HL-60 (cell line): Measurements from ENCODE around the gene OPN1SW.

ENCODE experiments used
- GABPA ChIP-seq: IDR thresholded peaks from 2 replicates; pipeline ENCODE4 v1.6.1; 2012; ENCODE audit warnings: low read depth
- POLR2AphosphoS5 ChIP-seq: IDR thresholded peaks from 2 replicates; pipeline ENCODE4 v1.6.1; 2012; ENCODE audit warnings: low read depth
- SPI1 ChIP-seq: IDR thresholded peaks from 2 replicates; pipeline ENCODE4 v1.6.1; 2012; ENCODE audit warnings: low read depth, mild to moderate bottlenecking, borderline replicate concordance
- TF ChIP-seq, protein P1 (sequence below): IDR thresholded peaks from one replicate; pipeline ENCODE4 v1.5.1; 2011; ENCODE audit warnings: low read length, control low read depth, inconsistent platforms; ENCODE audit not compliant: insufficient read depth
- TF ChIP-seq, protein P2 (sequence below): IDR thresholded peaks from 2 replicates; pipeline ENCODE4 v1.6.1; 2012; ENCODE audit warnings: low read depth; ENCODE audit not compliant: insufficient replicate concordance

DNA sequence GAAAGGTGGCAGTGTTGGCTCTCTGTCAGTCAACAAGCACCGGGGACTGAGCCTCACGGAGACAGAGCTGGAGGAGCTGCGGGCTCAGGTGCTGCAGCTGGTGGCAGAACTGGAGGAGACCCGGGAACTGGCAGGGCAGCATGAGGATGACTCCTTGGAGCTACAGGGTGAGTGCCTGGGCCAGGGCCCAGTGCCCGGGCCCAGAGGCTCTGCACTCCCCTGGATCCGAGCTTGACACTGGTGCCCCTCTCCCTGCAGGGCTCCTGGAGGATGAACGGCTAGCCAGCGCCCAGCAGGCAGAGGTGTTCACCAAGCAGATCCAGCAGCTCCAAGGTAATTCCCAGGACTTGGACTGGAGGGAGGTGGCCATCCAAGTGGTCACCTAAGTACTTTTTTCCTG, 18.8 kb upstream of the OPN1SW start:
- TF ChIP-seq, protein P1, sequence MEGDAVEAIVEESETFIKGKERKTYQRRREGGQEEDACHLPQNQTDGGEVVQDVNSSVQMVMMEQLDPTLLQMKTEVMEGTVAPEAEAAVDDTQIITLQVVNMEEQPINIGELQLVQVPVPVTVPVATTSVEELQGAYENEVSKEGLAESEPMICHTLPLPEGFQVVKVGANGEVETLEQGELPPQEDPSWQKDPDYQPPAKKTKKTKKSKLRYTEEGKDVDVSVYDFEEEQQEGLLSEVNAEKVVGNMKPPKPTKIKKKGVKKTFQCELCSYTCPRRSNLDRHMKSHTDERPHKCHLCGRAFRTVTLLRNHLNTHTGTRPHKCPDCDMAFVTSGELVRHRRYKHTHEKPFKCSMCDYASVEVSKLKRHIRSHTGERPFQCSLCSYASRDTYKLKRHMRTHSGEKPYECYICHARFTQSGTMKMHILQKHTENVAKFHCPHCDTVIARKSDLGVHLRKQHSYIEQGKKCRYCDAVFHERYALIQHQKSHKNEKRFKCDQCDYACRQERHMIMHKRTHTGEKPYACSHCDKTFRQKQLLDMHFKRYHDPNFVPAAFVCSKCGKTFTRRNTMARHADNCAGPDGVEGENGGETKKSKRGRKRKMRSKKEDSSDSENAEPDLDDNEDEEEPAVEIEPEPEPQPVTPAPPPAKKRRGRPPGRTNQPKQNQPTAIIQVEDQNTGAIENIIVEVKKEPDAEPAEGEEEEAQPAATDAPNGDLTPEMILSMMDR: no peak
- TF ChIP-seq POLR2AphosphoS5: no peak
- TF ChIP-seq, protein P2, sequence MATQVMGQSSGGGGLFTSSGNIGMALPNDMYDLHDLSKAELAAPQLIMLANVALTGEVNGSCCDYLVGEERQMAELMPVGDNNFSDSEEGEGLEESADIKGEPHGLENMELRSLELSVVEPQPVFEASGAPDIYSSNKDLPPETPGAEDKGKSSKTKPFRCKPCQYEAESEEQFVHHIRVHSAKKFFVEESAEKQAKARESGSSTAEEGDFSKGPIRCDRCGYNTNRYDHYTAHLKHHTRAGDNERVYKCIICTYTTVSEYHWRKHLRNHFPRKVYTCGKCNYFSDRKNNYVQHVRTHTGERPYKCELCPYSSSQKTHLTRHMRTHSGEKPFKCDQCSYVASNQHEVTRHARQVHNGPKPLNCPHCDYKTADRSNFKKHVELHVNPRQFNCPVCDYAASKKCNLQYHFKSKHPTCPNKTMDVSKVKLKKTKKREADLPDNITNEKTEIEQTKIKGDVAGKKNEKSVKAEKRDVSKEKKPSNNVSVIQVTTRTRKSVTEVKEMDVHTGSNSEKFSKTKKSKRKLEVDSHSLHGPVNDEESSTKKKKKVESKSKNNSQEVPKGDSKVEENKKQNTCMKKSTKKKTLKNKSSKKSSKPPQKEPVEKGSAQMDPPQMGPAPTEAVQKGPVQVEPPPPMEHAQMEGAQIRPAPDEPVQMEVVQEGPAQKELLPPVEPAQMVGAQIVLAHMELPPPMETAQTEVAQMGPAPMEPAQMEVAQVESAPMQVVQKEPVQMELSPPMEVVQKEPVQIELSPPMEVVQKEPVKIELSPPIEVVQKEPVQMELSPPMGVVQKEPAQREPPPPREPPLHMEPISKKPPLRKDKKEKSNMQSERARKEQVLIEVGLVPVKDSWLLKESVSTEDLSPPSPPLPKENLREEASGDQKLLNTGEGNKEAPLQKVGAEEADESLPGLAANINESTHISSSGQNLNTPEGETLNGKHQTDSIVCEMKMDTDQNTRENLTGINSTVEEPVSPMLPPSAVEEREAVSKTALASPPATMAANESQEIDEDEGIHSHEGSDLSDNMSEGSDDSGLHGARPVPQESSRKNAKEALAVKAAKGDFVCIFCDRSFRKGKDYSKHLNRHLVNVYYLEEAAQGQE: no peak
- no peak for TF ChIP-seq GABPA
- TF ChIP-seq SPI1: no peak
